UCSD-AML1 (cell line): ENCODE data around the gene FIGNL1.
"Not testable (repeated sequence)": the region's sequence is repeated elsewhere in the genome, so short reads cannot be mapped to it uniquely, and the experiment has no call there.

Experiments used
- DNase-seq: peaks from one replicate; lab custom pipeline; 2025; ENCODE audit not compliant: unreplicated experiment; lab: John Stamatoyannopoulos, UW

FIGNL1 gene

GRCh38 chr7:50471970-50472369 lies 21.8 kb upstream of the FIGNL1 start:
- DNase-seq: no peak

GRCh38 chr7:50470250-50471163 lies 20.4 kb upstream of the FIGNL1 start:
- DNase-seq: no peak

GRCh38 chr7:50469181-50469580 lies 19.0 kb upstream of the FIGNL1 start:
- no peak for DNase-seq

GRCh38 chr7:50467817-50468610 lies 17.9 kb upstream of the FIGNL1 start:
- DNase-seq: peak; percentile 60

GRCh38 chr7:50466815-50467585 lies 16.9 kb upstream of the FIGNL1 start:
- no peak for DNase-seq

GRCh38 chr7:50463035-50463434 lies 12.9 kb upstream of the FIGNL1 start:
- no peak for DNase-seq

GRCh38 chr7:50462361-50462760 lies 12.2 kb upstream of the FIGNL1 start:
- DNase-seq: no peak

GRCh38 chr7:50461695-50462094 lies 11.5 kb upstream of the FIGNL1 start:
- DNase-seq: no peak

GRCh38 chr7:50459183-50459582 lies 9.0 kb upstream of the FIGNL1 start:
- not testable (repeated sequence) for DNase-seq

GRCh38 chr7:50458651-50459050 lies 8.5 kb upstream of the FIGNL1 start:
- not testable (repeated sequence) for DNase-seq

GRCh38 chr7:50456371-50457123 lies 6.4 kb upstream of the FIGNL1 start:
- DNase-seq: no peak

GRCh38 chr7:50455658-50456057 lies 5.5 kb upstream of the FIGNL1 start:
- no peak for DNase-seq

- DNase-seq: no peak
Observed at GRCh38 chr7:50454968-50455367, 4.8 kb upstream of the FIGNL1 start.

GRCh38 chr7:50450590-50451032 lies 461 bp upstream of the FIGNL1 start:
- DNase-seq: no peak

- no peak for DNase-seq
Observed at GRCh38 chr7:50449501-50449880, 659 bp downstream of the FIGNL1 start.

- no peak for DNase-seq
Observed at GRCh38 chr7:50448823-50449222, 1.3 kb downstream of the FIGNL1 start.

- DNase-seq: no peak
Observed at GRCh38 chr7:50446542-50446960, 3.6 kb downstream of the FIGNL1 start.

GRCh38 chr7:50436133-50436806 lies 13.9 kb downstream of the FIGNL1 start:
- DNase-seq: no peak

- no peak for DNase-seq
Observed at GRCh38 chr7:50431722-50432305, 18.3 kb downstream of the FIGNL1 start.

GRCh38 chr7:50431316-50431715 lies 18.8 kb downstream of the FIGNL1 start:
- no peak for DNase-seq
